Ramos (cell line): Measurements from ENCODE around the gene CBX2.

Experiments used
- in situ Hi-C: fragments of 300-500 bp; cut with MboI; formaldehyde crosslinking; loops from one replicate; pipeline ENCODE4 v1.14.3; 2022; ENCODE audit warnings: low sequenced_read_pairs; ENCODE audit not compliant: unreplicated experiment

CBX2 gene

GRCh38 chr17:79777894-79778503 lies at the start of gene CBX2:
Gene CBX2 (plus strand): TSS chr17:79778148. CDS start chr17:79778236, 88 bp downstream.
- in situ Hi-C loops: no loop called here

DNA sequence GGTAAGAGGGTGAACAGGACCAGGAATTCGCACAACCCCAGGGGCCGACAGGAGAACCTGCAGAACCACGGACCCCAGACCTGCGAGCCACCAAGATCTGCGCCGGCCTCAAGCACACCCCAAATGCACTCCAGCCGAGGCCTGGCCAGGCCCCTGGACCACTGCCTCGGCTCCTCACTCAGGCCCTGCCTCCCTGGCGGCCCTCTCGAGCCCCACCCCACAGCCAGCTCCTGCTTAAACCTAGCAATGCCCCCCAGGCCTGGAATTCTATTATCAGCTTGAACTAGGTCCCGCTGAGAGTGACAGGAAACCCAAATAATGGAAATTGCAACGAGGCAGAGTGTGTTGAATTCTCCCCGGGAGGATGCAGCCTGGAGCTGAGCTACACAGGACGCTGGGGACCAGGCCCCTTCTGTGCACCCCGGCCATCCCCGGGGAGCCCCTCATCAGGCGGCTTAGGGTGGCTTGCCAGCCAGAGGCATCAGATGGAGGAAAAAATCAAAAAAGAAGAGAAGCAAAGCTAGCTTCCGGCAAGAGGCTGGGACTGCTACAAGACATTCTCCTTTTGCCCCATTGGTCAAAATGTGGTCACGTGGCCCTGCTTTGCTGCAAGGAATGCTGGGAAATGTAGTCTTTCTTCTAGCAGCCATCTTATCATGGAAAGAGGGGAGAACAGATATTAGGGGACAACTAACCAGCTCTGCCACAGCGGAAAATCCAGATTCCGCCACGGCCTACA lies 49.6 kb upstream of the CBX2 start:
- in situ Hi-C loops: no loop called here

DNA sequence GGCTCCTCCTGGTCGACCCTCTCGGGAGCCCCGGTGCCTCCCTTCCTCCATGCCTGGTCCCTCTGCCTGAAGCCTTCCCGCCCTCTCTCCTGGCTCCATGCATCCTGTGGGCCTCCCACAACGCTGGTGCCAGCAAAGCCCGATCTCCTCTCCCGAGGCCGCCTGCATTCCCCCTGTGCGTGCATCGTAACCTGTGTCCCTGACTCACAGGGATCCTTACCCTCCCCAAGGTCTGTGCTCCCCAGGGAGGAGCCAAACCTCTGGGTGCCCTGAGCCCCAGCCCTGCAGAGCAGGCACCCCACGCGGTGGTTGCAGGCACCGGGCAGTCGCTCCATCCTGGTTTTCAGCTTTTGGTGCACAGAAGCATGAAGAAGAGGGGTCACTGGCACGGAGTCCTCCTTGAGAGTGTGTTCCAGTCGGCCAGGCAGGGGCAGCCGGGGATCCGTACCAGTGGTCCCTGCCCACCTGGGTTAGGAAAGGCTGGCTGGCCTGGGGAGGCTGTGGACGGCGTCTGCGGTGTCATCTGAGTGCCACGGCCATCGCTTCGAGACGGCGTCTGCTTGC lies 49.0 kb upstream of the CBX2 start:
- in situ Hi-C loops: no loop called here

DNA sequence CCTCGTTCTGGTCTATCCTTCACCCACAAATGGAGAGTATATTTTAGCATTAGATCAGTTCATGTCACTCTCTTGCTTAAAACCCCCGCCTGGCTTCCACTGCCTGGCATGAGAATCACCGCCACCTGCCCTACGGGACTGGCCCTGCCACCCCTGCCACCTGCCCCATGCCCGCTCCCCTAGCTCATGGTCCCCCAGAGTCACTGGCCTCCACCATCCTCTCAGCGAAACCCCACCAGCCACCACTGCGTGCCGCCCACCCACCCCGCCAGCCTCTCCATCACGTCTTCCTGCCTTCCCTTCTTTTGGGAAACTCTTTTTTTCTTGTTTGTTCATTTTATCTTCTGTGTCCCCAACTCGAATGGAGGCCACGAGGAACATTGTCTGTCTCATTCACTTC lies 48.2 kb upstream of the CBX2 start:
- in situ Hi-C loops: no loop called here

DNA sequence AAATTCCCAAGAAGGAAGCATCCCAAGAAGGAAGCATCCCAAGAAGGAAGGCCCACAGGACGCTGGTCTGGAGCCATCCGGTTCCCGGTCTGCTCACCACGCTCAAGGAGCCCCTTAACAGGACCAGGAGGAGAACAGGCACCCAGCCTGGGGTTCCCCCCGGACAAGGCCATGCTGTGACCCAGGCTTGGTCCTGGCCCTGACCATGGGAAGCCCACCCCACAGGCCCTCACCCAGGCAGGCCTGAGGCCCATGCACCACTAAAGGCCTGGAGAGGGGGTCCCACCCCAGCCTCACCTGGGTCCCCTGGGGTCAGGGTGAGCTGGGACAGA lies 47.5 kb upstream of the CBX2 start:
- in situ Hi-C loops: no loop called here

GRCh38 chr17:79730769-79731483 lies 47.0 kb upstream of the CBX2 start, which contains the start of gene ENPP7:
Gene ENPP7 (plus strand): TSS chr17:79730943. CDS start chr17:79731140, 197 bp downstream.
- in situ Hi-C loops: no loop called here

DNA sequence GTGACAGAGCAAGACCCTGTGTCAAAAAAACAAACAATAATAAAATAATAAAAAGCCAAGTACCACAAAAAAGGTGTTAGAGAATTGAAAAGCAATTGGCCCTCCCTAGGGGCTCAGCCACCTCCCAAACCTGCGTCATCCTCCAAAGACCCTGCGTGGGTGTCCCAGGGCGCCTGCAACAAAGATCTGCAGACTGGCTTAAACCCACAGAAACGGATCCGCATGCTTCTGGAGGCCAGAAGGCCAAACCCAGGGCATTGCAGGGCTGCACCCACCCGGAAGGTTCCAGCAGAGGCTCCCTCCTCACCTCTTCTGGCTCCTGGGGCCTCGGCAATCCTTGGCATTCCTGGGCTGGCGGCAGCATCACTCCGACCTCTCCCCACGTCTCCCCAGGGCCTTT lies 45.7 kb upstream of the CBX2 start:
- in situ Hi-C loops: no loop called here

DNA sequence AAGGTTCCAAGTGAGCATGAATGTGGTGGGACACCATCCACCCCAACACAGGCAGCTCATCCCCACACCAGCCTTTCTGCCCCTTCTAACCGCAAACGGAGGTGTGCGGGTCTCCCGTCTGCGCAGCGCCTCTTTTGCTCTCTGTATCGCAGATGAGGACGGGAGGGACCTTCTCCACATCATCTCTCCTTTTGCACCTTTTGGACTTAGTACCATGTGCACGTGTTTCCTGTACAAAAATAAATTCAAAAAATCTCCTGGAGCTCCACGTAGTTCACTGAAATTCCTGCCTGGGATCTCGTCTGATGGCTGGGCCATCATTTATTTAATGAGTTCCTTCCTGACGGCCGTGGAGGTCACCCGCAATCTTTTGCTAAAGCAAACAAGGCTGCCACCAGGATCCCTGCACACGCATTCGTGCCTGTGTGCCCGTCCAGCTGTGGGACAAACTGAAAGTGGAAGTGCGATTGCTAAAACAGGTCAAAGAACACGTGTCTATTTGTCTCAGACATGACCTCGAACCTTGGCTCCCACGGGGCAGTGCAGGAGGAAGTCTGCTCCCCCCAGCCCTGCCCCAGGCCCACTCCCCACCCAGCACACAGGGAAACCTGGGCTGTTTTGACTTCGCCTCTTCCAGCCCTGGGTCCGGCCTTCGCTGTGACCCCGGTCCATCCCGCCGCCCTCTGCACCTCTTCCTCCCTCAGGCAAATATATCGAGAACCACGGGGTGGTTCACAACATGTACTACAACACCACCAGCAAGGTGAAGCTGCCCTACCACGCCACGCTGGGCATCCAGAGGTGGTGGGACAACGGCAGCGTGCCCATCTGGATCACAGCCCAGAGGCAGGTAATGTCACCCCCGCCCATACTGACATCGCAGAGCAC lies 44.9 kb upstream of the CBX2 start:
- in situ Hi-C loops: no loop called here

DNA sequence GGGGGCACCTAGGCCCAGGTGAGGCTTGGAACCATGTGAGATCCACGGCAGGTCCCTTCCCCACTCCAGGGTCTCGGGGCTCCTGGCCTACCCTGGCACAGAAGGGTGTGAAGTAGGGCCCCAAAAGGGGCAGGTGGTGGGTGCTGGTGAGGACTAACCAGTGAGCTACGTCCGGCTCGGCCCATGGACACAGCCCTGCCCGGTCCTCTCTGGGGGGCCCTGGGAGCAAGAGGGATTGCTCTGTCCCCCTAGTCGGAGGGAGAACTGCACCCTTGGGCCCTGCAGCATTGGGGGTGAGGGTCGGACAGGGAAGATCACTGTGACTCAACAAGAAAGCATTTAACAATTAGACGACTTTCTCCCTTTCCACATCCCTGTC lies 44.3 kb upstream of the CBX2 start:
- in situ Hi-C loops: no loop called here

DNA sequence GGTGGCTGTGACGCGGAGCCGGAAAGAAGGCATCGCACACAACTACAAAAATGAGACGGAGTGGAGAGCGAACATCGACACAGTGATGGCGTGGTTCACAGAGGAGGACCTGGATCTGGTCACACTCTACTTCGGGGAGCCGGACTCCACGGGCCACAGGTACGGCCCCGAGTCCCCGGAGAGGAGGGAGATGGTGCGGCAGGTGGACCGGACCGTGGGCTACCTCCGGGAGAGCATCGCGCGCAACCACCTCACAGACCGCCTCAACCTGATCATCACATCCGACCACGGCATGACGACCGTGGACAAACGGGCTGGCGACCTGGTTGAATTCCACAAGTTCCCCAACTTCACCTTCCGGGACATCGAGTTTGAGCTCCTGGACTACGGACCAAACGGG lies 42.9 kb upstream of the CBX2 start:
- in situ Hi-C loops: no loop called here

GRCh38 chr17:79737046-79737921 lies 40.7 kb upstream of the CBX2 start:
- in situ Hi-C loops: no loop called here

- in situ Hi-C loops: no loop called here
Measured at GRCh38 chr17:79737922-79738578, 39.9 kb upstream of the CBX2 start.

DNA sequence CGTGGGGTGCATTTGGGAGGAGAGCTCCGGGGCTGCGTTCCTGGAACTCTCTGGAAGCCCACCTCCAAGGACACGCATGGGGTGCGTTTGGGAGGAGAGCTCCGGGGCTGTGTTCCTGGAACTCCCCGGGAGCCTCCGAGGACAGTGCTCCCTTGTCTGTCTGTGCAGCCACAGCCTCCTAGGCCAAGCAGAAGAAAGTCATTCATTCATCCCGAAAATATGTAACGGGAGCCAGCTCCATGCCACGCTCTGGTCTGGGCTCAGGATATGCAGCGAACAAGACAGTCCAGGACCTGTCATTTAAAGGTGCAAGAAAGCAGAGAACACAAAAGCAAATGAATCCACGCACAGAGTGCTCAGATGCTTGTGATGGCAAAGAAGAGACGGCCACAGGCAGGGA lies 39.3 kb upstream of the CBX2 start:
- in situ Hi-C loops: no loop called here

DNA sequence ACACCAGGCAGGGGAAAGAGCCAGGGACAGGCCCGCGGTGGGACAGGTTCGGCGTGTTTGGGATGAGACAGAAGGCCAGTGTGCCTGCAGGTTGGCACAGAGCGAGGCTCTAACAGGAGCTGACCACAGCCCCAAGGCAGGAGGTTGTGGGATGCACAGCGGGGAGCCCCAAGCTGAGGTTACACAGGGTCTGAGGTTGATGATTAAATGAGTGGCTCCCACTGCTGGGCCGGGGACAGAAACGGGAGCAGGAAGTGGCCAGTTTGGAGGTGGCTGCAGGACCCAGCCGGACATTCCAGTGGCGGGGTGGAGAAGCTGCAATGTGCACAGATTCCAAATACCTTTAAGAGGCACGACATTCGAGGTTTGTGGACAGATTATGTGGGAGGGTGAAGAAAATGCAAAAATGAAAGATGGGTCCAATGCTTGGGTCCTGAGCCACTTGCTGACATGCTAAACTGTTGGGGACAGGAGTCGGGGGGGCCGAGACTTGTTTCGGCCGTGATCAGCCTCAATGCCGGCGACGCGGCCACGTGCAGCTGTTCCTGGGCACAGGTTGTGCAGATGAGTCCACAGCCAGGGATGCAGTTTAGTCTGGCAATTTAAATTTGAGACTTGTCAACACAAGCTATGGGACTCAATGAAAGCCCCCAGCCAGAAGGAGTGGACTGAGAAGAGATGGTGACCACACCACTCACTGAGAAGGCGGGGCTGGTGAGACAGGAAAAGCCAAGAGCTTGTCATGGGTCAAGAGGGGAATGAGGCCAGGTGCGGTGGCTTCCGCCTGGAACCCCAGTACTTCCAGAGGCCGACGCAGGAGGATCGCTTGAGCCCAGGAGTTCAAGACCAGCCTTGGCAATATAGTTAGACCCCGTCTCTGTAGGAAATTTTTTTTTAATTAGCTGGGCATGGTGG lies 38.5 kb upstream of the CBX2 start:
- in situ Hi-C loops: no loop called here

GRCh38 chr17:79740413-79740812 lies 37.5 kb upstream of the CBX2 start:
- in situ Hi-C loops: no loop called here

DNA sequence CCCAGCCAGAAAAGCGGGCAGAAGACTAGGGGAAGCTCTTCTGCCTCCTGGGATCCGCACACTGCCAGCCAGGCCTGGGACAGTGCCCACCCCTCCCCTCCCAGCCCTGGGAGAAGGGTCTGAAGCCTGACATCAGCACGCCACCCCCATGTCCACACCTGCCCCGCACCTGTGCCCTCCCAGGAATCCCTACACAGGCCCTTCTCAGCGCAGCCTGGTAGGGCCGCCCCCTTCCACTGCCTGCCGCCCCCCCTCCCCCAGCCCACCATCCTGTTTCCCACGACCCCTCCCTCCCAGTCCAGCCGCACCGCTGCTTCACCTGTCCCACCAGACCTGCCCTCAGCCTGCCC lies 36.6 kb upstream of the CBX2 start:
- in situ Hi-C loops: no loop called here

GRCh38 chr17:79741751-79742588 lies 36.0 kb upstream of the CBX2 start:
- in situ Hi-C loops: no loop called here
